Gastrocnemius medialis (tissue), 4 donors: Measurements from ENCODE around the gene CGB3. TPM values are rescaled to one million over a fixed set of nuclear protein-coding genes. Genes with fewer than 3 reads are reported as not detected.
"Not testable (repeated sequence)": the region's sequence is repeated elsewhere in the genome, so short reads cannot be mapped to it uniquely, and the experiment has no call there.

Experiments used
- ATAC-seq, 2 donors: fragments of 150-250 bp; one replicate each; pipeline ENCODE4 v1.9.1; 2016
- DNase-seq, 2 donors: peaks; one replicate each; pipeline ENCODE4 v3.0.0-alpha.2; 2019
- H3K27ac ChIP-seq, 4 donors: fragments of 200-600 bp; sonication (generic); 1 replicate in 1 of 4; 2 replicates in 3 of 4; pipeline ENCODE4 v1.5.1; 2016 to 2018; ENCODE audit warnings: mild to moderate bottlenecking in 2 of 4, moderate library complexity in 1 of 4
- H3K27me3 ChIP-seq, 3 donors: fragments of 200-600 bp; sonication (generic) in 2 of 3; 1 replicate in 1 of 3; 2 replicates in 2 of 3; pipeline versions ENCODE4 v1.5.1 to v1.6.0; 2016 to 2019; ENCODE audit warnings: mild to moderate bottlenecking in 1 of 3, moderate library complexity in 1 of 3
- H3K36me3 ChIP-seq, 2 donors: fragments of 200-600 bp; sonication (generic) in 1 of 2; one replicate each; pipeline ENCODE4 v1.5.1; 2017 to 2018
- H3K4me1 ChIP-seq, 2 donors: fragments of 200-600 bp; sonication (generic) in 1 of 2; one replicate each; pipeline ENCODE4 v1.5.1; 2016 to 2017; ENCODE audit warnings: mild to moderate bottlenecking in 2 of 2
- H3K4me3 ChIP-seq, 4 donors: fragments of 200-600 bp; sonication (generic) in 3 of 4; 1 replicate in 1 of 4; 2 replicates in 3 of 4; pipeline ENCODE4 v1.5.1; 2016 to 2019; ENCODE audit warnings: mild to moderate bottlenecking in 2 of 4
- H3K9me3 ChIP-seq, 3 donors: fragments of 200-600 bp; sonication (generic) in 2 of 3; 1 replicate in 1 of 3; 2 replicates in 2 of 3; pipeline ENCODE4 v1.5.1; 2016 to 2019
- CTCF ChIP-seq, 5 experiments: fragments of 450-650 bp in 3 of 5; fragments of 200-600 bp in 2 of 5; sonication (generic) in 2 of 5; IDR thresholded peaks in 4 of 5; conservative IDR thresholded peaks in 1 of 5; 1 replicate in 4 of 5; 2 replicates in 1 of 5; pipeline ENCODE4 v1.5.1; 2016 to 2019; ENCODE audit warnings: antibody characterized with exemption in 5 of 5, mild to moderate bottlenecking in 3 of 5, moderate library complexity in 3 of 5
- POLR2A ChIP-seq, 2 donors: fragments of 450-650 bp; IDR thresholded peaks; one replicate each; pipeline ENCODE4 v1.6.1; 2017; ENCODE audit warnings: antibody characterized with exemption in 2 of 2, mild to moderate bottlenecking in 2 of 2, moderate library complexity in 2 of 2
- in situ Hi-C, 4 donors: fragments of 200-750 bp; cut with MboI; loops; one replicate each; pipeline versions ENCODE4 v1.15.0 to v1.8.0; 2017; ENCODE audit warnings: low sequenced_read_pairs in 4 of 4
- intact Hi-C: fragments of 100-400 bp; cut with DNase I; formaldehyde crosslinking; loops from one replicate; pipeline ENCODE4 v1.15.1; 2023; ENCODE audit warnings: low total_unique reads
- total RNA-seq, 4 donors: library from RNA; depleted of rRNA; stranded (reverse); fragments of >200 nt; gene quantifications; one replicate each; pipeline versions ENCODE4 v1.1.0 to v1.2.3, GENCODE V29; 2016

Gene CGB3
- total RNA-seq, 4 donors from 2014 or later: not detected

GRCh38 chr19:49056101-49056901 lies 32.2 kb upstream of the CGB3 start:
- in situ Hi-C loops: no loop called here
- TF ChIP-seq CTCF (IDR thresholded peaks at IDR 0.05 in 4 of 5, conservative IDR thresholded peaks at IDR 0.05 in 1 of 5): peak; percentile 13 to 70 (median 65)
- peak in 1 of 2 donors; percentile 33 for TF ChIP-seq POLR2A (IDR thresholded peaks at IDR 0.05)
- Histone ChIP-seq H3K4me3 (peak overlapping the region; percentile 49 to 77 (median 68)), H3K4me1 (peaks cover 6 to 23% of the 10 kb centered on the region in 2 donors), H3K36me3 (no peaks in the 10 kb centered on the region), H3K9me3 (no peaks in the 10 kb centered on the region), H3K27me3 (no peaks in the 10 kb centered on the region), H3K27ac (peak overlapping the region; percentile 64 to 74 (median 67))
- intact Hi-C loops: loop anchor here (1.0 kb wide), 1 partner anchor 18 kb away; no protein-coding TSS in a partner anchor
- peak; percentile 66 to 74 for ATAC-seq
- peak in 1 of 2 donors; percentile 43 for DNase-seq

GRCh38 chr19:49050376-49051033 lies 26.4 kb upstream of the CGB3 start:
- intact Hi-C loops: loop anchor here (5.0 kb wide), 1 partner anchor 253 kb away; no protein-coding TSS in a partner anchor
- H3K4me1 ChIP-seq, H3K9me3 ChIP-seq, DNase-seq, H3K36me3 ChIP-seq, H3K27me3 ChIP-seq, H3K4me3 ChIP-seq, H3K27ac ChIP-seq, in situ Hi-C loops, ATAC-seq: not testable (repeated sequence)

- H3K9me3 ChIP-seq, H3K4me1 ChIP-seq, H3K27ac ChIP-seq, in situ Hi-C loops, H3K27me3 ChIP-seq, H3K36me3 ChIP-seq, ATAC-seq, H3K4me3 ChIP-seq, DNase-seq: not testable (repeated sequence)
- intact Hi-C loops: loop anchor here (5.0 kb wide), 1 partner anchor 253 kb away; no protein-coding TSS in a partner anchor
Observed at GRCh38 chr19:49049834-49050233, 25.7 kb upstream of the CGB3 start.

GRCh38 chr19:49049011-49049410 lies 24.9 kb upstream of the CGB3 start, which contains the start of gene CGB8:
TSS of gene CGB8 (minus strand) at chr19:49049111. CDS start at chr19:49048739, 372 bp downstream.
- H3K36me3 ChIP-seq, intact Hi-C loops, in situ Hi-C loops, H3K27me3 ChIP-seq, H3K9me3 ChIP-seq, ATAC-seq, H3K27ac ChIP-seq, H3K4me3 ChIP-seq, H3K4me1 ChIP-seq, DNase-seq: not testable (repeated sequence)

GRCh38 chr19:49043548-49043947 lies 19.4 kb upstream of the CGB3 start, which contains the start of gene CGB5:
TSS of gene CGB5 (plus strand) at chr19:49043848. CDS start at chr19:49044210, 362 bp downstream.
- H3K4me3 ChIP-seq, H3K4me1 ChIP-seq, DNase-seq, intact Hi-C loops, in situ Hi-C loops, H3K27ac ChIP-seq, H3K9me3 ChIP-seq, H3K36me3 ChIP-seq, ATAC-seq, H3K27me3 ChIP-seq: not testable (repeated sequence)

GRCh38 chr19:49042666-49043065 lies 18.5 kb upstream of the CGB3 start:
- H3K4me1 ChIP-seq, H3K4me3 ChIP-seq, ATAC-seq, H3K36me3 ChIP-seq, DNase-seq, H3K27ac ChIP-seq, intact Hi-C loops, H3K27me3 ChIP-seq, H3K9me3 ChIP-seq, in situ Hi-C loops: not testable (repeated sequence)

GRCh38 chr19:49042177-49042576 lies 18.0 kb upstream of the CGB3 start:
- in situ Hi-C loops: no loop called here
- no peak for DNase-seq
- TF ChIP-seq CTCF (IDR thresholded peaks at IDR 0.05 in 4 of 5, conservative IDR thresholded peaks at IDR 0.05 in 1 of 5) (no peak), POLR2A (IDR thresholded peaks at IDR 0.05) (no peak)
- Histone ChIP-seq H3K4me1 (no peaks in the 10 kb centered on the region), H3K27ac (no peak overlapping the region), H3K27me3 (no peaks in the 10 kb centered on the region), H3K9me3 (no peaks in the 10 kb centered on the region), H3K4me3 (no peak overlapping the region), H3K36me3 (no peaks in the 10 kb centered on the region)
- ATAC-seq: no peak
- intact Hi-C loops: no loop called here

GRCh38 chr19:49039736-49040135 lies 15.6 kb upstream of the CGB3 start:
- intact Hi-C loops, H3K9me3 ChIP-seq, H3K27me3 ChIP-seq, H3K4me1 ChIP-seq, DNase-seq, ATAC-seq, H3K36me3 ChIP-seq, H3K4me3 ChIP-seq, H3K27ac ChIP-seq, in situ Hi-C loops: not testable (repeated sequence)

GRCh38 chr19:49038557-49039276 lies 14.6 kb upstream of the CGB3 start:
- ATAC-seq, H3K36me3 ChIP-seq, H3K4me3 ChIP-seq, H3K27ac ChIP-seq, H3K4me1 ChIP-seq, DNase-seq, in situ Hi-C loops, intact Hi-C loops, H3K27me3 ChIP-seq, H3K9me3 ChIP-seq: not testable (repeated sequence)
